Amygdala (tissue), 56 donors: ENCODE measurements around the gene RLN3.

Experiments
- DNase-seq, 56 donors: peaks; one replicate each; lab custom pipeline; 2025; lab: John Stamatoyannopoulos, UW

The RLN3 gene, protein sequence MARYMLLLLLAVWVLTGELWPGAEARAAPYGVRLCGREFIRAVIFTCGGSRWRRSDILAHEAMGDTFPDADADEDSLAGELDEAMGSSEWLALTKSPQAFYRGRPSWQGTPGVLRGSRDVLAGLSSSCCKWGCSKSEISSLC

DNA sequence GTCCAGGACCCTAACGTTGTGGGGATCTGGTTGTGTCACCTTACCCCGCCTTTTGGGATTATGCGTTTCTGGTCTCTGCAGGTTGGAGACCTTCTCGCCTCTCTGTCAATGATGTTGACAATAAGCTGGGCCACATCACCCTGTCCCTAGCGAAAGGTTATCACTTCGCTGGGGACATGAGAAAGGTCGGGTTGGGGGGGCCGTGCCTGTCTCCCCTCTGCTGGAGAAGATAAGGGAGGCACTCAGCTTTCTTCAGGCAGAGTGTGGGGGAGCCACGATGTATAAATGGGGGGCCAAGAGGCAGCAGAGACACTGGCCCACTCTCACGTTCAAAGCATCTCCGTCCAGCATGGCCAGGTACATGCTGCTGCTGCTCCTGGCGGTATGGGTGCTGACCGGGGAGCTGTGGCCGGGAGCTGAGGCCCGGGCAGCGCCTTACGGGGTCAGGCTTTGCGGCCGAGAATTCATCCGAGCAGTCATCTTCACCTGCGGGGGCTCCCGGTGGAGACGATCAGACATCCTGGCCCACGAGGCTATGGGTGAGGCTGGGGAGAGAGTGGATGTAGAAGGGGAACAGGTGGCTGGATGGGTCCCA is at the start of gene RLN3:
Gene RLN3, plus strand, starts transcription at position 293 of the 595 bp plus-strand sequence. Its CDS starts 57 bp downstream, at position 350.
- no peak for DNase-seq

DNA sequence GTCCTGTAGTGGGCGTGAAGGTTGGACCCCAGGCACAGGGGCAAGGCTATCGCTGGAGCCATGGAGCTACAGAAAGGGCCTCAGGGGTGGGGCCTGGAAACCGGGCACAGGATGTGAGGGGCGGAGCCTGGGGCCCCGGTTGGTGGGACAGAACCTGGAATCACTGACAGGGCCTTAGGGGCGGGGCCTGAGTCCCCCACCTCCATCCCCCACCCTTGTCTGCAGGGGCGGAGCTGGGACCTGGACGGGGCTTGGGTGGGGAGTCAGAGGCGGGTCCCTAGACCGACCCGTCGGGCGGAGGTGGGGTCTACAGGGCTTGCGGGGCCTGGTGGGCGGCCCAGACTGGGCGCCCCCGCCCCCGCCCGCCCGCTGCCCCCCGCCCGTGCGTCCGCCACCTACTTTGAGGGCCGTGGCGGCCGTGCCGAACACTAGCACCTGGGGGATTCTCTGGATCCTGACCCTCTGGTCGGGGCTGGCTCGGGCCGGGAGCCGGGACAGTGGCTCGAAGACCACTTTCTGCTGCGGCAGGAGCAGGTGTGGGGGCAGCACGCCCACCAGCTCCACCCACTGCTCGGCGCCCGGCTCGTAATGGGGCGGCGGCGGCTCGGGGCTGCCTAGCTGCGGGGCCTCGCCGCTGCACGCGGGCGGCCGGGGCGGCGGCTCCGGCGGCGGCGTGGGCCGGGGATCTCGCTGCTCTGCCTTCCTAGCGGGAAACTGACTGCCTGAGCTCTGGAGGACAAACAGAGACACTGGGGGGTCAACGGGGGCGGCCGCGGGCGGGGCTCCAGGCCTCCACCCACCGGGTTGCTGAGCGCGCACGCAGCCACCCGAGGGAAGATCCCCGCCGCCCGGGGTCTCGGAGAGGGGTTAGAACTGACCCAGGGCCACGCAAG is 49.4 kb upstream of the RLN3 start:
- DNase-seq: peak in 32 of 56 donors; percentile 8 to 61 (median 30)

DNA sequence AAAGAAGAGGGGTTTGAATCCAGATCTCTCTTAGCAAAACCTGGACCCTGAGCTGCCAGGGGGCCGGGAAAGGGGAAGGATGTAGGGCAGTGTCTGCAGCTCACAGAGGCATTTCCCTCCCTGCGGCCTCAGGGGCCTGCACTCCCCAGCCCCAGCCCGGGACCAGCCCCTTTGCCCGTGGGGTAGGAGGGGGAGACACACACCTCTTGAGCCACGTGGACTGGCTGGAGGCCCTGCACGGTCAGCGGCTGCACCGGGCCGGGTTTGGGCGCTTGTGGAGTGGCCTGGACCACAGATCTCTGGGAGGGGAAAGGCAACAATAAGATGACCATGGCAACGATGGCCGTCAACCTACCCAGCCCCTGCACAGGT is 48.7 kb upstream of the RLN3 start:
- DNase-seq: no peak

DNA sequence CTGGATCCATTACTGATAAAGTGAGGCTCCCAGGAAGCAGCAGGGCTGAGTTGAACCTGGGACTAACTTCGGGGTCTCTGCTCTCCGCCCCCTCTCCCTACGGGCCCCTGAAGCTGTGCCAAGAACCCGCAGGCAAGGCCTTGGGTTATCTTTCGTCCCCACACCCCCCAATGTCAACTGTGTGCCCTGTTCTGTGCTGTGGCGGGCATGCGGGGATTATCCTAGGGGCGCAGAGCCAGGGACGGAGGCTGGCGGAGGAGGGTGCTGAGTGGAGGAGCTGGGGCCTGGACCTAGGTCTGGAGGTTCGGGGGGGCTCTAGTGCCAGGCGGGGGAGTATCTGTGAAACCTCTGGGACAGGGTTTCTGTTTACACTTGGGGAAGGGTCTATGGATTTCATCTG is 48.3 kb upstream of the RLN3 start:
- DNase-seq: no peak

DNA sequence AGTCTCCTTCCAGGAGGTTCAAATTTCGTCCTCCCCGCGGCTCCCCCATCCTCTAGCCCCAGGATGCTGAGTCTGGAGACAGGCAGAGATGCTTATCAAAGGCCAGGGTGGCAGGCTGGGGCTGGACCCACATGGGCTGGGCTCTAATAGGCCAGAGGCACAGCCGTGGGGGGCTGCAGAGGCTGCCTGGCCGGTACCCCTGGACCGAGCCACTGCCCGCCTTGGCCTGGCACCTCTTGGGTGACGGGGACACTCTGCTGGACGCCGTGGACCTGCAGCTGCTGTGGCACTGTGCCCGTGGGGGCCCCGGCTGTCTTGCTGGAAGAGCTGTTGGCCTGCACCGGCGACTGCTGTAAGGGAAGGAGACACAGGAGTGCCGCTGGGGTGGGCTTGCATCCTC is 47.6 kb upstream of the RLN3 start:
- no peak for DNase-seq

DNA sequence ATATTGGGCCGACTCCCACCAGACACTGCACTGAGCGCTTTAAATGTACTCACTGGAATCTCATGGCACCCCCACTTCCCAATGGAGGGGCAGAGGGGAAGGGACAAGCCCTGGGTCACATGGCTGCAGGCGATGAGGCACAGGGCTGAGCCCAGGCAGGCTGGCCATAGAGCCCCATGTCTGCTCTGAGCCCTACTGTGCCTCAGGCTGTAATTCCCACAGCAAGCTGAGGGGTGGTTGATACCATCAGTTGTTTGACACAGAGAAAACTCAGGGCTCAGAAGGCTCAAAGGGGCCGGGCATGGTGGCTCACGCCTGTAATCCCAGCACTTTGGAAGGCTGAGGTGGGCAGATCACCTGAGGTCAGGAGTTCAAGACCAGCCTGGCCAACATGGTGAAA is 46.9 kb upstream of the RLN3 start:
- DNase-seq: no peak

DNA sequence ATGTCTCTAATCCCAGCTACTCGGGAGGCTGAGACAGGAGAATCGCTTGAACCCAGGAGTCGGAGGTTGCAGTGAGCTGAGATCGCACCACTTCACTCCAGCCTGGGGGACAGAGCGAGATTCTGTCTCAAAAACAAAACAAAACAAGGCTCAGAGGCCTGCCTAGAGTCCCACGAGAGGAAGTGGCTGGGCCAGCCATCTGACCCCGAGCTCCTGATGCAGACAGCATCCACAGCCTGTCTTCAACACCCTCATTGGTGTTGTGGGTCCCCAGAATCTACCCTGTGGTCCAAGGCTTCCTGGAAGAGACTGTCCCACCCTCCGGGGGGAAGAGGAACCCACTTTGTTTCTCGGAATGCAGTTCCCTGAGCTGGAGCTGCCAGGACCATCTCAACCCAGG is 46.5 kb upstream of the RLN3 start:
- no peak for DNase-seq

DNA sequence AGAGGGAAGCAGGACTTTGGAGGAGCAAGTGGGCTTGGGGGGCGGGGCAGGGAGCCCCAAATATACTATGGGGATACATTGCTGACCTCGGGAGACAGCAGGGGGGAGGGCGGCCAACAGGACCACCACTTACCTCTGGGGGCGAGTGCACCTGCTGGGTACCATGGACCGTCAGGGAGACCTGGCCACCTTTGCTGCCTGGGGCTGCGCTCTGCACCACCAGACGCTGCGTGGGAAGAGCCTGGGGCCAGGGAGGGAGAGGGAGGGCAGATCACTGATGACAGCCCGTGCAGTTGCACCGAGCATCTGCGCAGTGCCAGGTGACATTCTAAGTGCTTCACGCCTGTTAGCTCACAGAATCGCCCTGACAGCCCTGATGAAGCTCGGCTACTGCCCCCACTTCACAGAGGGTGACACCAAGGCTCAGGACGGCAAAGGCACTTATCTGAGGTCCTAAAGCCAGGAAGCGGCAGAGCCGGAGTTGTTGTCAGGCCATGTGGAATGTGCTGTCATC is 45.9 kb upstream of the RLN3 start:
- DNase-seq: no peak

DNA sequence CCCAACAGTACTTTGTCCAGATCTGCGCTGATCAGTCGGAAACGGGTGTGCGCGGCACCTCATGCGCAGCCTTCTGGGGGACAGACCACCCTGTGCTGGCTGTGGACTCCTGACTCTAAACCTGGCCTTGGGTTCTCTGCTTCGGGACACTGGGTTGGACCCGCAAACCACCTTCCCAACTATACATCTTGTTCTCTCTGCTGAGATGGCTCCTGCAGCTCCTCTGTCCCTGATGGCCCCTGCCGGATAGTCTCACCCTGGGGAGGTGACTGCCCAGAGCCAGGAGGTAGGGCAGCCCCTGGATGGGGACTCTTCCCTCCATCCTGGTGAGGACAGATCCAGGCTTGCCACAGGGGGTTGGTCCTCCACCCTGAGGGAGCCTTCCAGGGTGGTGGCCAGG is 45.2 kb upstream of the RLN3 start:
- no peak for DNase-seq

DNA sequence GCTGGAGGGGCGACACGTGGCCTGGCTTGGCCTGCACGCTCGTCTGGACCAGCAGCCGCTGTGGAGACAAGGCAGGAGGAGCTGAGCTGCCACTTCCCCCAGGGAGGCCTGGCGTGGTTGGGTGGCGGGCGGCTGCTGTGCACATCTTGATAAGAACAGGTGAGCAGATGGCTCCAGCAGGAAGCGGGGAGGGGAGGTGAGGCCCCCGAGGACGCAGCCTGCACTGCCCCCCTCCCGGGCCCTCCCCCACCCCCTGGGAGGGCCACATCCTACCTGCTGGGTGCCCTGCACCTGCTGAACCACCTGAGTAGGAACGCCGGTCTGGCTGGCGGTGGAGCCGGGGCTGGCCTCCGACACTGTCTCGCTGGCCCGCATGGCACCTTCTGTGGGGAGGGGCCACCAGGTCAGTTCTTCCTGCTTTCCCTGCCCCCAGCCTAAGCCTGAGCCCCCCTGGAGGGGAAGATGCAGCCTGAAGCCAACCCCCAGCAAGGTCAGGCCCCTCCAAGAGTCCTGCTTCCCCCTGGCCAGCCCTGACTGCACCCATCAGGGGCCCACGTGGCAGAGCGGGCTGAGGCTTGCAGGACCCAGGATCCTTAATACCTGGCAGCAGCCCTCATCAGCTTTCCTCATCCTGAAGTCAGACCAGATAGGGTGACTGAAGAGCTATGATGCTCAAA is 44.6 kb upstream of the RLN3 start:
- DNase-seq: no peak

DNA sequence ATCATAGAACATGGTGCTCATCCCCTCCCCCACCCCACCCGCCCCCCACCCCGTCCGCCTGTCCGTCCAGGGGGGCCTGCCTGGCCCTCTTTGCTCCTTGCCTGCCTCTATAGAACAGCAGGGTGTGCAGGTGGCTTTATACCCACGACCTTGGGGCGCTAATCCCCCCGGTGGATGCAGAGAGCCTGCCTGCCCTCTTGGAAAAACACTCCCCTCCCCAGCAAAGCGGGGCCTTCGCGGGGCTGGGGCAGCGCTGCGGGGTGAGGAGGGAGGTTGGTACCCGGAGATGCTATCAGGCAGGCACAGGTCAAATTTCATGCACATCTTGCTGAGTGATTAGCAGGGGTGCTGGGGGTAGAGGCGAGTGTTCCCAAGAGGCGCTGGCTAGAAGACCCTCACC is 43.8 kb upstream of the RLN3 start:
- no peak for DNase-seq

DNA sequence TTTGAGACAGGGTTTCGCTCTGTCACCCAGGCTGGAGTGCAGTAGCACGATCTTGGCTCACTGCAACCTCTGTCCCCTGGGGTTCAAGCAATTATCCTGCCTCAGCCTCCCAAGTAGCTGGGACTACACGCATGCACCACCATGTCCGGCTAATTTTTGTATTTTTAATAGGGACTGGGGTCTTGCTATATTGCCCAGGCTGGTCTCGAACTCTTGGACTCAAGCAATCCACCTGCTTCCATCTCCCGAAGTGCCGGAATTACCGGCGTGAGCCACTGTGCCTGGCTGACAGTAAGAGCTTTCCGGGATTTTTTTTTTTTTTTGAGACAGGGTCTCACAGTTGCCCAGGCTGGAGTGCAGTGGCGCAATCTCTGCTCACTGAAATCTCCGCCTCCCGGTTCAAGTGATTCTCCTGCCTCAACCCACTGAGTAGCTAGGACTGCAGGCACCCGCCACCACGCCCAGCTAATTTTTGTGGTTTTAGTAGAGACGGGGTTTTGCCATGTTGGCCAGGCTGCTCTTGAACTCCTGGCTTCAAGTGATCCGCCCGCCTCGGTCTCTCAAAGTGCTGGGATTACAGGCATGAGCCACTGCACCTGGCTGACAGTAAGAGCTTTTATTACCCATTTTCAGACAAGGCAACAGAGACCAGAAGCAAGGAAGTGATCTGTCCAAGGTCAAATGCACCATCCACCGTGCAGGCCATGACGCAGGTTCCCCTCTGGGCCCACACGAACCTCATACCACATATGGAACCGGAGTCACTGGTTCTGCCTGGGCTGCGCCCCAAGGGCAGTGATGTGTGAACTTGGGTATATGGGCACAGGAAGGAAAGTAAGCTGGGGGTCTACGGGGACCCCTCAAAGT is 42.8 kb upstream of the RLN3 start:
- DNase-seq: no peak

DNA sequence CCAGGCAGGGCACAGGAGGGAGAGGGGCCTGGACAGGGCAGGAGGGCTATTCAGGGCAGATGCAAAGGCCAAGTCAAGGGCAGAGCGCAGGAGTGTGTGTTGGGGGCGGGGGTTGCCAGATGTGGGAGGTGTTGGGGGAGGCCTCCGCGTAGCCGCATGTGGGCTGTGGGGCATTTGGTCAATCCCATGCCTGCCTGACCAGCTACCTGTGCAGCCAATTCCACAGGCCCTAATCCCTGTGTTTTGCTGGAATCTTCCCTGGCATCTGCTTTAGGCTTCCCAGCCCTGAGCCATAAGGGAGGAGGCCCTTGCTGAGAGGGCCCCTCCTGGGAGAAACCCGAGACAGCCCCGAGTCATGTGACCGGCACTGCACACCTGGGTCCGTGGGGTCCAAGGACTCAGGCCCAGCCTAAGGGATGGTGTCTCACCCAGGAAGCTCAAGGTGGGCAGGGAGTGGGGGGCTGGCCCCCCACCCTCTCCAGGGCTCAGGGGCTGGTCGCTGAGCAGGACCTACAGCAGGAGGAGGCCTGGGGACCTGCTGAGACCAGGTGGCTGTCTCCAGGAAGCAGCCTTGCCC is 42.1 kb upstream of the RLN3 start:
- no peak for DNase-seq

DNA sequence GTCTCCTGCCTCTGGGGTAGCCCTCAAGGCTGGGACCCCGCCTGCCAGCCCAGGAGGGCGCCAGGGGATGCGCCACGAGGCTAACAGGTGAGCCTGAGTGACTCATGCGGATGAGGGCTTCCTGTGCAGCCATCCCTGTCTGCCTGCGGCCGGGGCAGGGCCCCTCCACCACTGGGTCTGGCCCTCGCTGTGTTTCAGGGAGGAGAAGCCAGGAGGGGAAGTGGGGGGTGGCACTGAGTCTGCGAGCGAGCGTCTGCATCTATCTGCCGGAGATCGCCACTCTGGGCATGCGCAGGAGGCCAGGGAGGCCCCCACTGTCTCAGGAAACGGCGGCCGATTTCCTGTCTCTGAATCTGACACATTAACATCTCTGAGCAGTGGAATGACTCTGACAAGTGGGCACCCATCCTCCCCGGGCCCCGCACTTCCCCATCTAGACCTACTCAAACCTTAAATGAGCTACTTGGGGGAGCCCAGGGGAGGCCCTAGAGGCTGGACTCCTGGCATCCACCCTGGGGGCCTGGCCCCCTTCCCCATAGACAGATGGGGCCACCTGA is 41.5 kb upstream of the RLN3 start:
- peak in 47 of 56 donors; percentile 6 to 81 (median 41) for DNase-seq

DNA sequence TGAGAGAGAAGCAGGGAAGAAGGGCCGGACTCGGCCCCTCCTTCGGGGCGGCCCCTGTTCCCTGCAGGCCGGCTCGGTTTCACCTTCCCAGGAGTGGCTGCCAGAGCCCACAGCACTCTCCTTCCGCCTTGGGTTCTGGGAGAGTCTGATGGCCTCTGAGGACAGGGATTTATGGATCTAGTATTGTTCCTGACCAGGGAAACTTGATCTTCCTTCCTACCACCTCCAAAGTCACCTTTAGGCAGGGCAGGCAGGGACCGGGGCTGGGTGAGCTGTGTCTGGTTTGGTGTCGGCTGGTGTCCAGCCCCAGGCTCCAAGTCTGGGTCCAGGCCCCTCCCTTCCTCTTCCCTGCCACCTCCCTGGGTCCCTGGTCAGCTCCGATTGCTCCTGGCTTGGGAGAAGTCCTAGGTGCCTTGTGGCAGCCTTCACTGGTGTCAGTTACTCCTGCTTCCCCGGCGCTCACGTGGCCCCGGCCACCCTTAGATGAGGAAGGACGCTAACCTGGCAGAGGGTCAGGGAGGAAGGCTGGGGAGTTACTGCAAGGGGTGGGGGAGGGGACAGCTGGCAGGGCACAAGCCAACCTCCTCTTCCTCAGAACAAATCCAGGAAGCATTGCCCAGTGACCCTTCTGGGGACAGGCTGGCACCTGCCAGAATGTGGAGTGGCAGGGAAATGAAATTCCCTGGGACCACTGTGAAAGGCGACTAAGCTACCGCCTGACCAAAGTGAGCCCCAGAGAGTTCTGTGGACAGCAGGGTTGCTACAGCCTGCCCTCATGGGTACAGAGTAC is 40.7 kb upstream of the RLN3 start:
- DNase-seq: peak in 34 of 56 donors; percentile 7 to 54 (median 34)

DNA sequence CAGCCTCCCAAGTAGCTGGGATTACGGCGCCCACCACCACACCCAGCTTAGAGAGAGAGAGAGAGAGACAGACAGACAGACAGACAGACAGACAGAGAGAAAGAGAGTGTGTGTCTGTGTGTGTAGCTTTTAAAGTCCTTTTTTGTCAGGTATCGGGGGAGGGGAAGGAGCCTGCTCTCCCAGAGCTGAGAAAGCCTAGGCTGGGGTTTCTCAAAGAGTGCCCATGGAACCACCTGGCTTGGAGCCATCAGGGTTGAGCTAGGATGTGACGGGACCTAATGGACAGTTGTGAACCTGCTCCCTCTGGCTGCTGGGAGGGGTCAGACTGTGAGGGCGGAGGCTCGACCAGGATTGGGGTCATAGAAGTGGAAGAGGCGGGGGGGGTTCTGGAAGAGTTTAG is 38.5 kb upstream of the RLN3 start:
- DNase-seq: no peak

DNA sequence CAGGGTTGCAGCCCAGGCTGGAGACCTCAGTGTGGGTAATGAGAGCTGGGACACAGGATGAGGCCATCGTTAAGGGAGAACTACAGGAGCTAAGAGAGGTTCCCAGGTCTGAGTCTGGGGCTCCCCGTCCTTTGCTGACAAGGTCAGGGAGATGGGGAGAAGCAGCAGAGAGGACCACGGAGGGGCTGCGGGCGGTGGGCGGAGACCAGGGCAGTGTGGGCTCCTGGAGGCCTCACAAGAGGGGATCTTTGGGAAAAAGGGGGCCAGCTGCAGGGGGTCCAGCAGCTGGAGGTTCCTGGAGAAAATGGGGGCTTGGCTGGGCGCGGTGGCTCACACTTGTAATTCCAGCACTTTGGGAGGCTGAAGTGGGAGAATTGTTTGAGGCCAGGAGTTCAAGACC is 37.9 kb upstream of the RLN3 start:
- no peak for DNase-seq

DNA sequence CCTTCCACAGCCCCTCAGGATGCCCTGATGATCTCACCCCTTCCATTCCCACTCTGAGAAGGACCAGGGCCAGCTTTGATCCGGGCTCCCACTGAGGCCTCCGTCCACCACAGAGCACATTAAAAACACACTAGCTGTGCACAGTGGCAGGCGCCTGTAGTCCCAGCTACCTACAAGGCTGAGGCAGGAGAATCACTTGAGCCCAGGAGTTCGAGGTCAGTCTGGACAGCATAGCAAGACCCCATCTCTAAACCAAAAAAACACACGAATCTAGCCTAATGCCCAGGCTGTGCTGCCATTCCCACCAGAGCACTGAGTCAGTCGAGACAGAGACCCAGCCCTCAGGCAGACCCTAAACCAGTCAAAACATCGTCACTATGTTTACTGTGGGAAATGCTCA is 35.9 kb upstream of the RLN3 start:
- no peak for DNase-seq
